B cell (primary cell): ENCODE results near the gene AGAP1. TPM values are rescaled to one million over a fixed set of nuclear protein-coding genes. Genes with fewer than 3 reads are reported as not detected.

ENCODE experiments used
- ATAC-seq: fragments of 200-7000 bp; cut with Tn5 transposase; one replicate; pipeline ENCODE4 v1.10.0; 2021; ENCODE audit warnings: low read depth, mild to moderate bottlenecking, moderate number of reproducible peaks, moderate library complexity
- CTCF ChIA-PET: fragments of 350-600 bp; sonication (Branson Sonifier 250); formaldehyde crosslinking; loops from one replicate; lab custom pipeline; 2021; ENCODE audit warnings: antibody characterized with exemption, inconsistent platforms; lab: Charles Lee
- POLR2A ChIA-PET: fragments of 350-600 bp; sonication (Branson Sonifier 250); formaldehyde crosslinking; loops from one replicate; lab custom pipeline; 2021; ENCODE audit warnings: antibody characterized with exemption; lab: Charles Lee
- DNase-seq: peaks from one replicate; pipeline ENCODE4 v3.0.0; 2013
- H2AFZ ChIP-seq: 2 replicates; pipeline ENCODE4 v1.6.1; 2012; ENCODE audit warnings: mild to moderate bottlenecking, low read depth, low read length; ENCODE audit not compliant: insufficient read depth, poor library complexity, severe bottlenecking
- H3K27ac ChIP-seq, 2 donors: 1 replicate in 1 of 2; 2 replicates in 1 of 2; pipeline ENCODE4 v1.5.1; 2012 to 2013; ENCODE audit warnings: low read length in 2 of 2, mild to moderate bottlenecking in 2 of 2, moderate library complexity in 1 of 2
- H3K27me3 ChIP-seq, 4 experiments: fragments of 200-600 bp in 1 of 4; sonication (generic) in 1 of 4; replicated peaks in 1 of 4; 1 replicate in 2 of 4; 2 replicates in 2 of 4; pipeline versions ENCODE4 v1.6.1 to v1.7.0; 2013 to 2016; ENCODE audit warnings: low read length in 3 of 4, mild to moderate bottlenecking in 2 of 4, mixed read lengths in 1 of 4, moderate library complexity in 1 of 4; ENCODE audit not compliant: insufficient read depth in 4 of 4, control insufficient read depth in 3 of 4; ENCODE audit errors: control extremely low read depth in 1 of 4
- H3K36me3 ChIP-seq, 2 experiments: replicated peaks in 1 of 2; 1 replicate in 1 of 2; 2 replicates in 1 of 2; pipeline versions ENCODE4 v1.6.1 to v1.7.1; 2013; ENCODE audit warnings: low read length in 1 of 2; ENCODE audit not compliant: insufficient read depth in 2 of 2, control insufficient read depth in 1 of 2; ENCODE audit errors: control extremely low read depth in 1 of 2, extremely low read depth in 1 of 2
- H3K4me1 ChIP-seq, 2 donors: fragments of 200-600 bp in 1 of 2; sonication (generic) in 1 of 2; 1 replicate in 1 of 2; 2 replicates in 1 of 2; pipeline versions ENCODE4 v1.5.1 to v1.6.1; 2013 to 2017; ENCODE audit warnings: low read length in 2 of 2; ENCODE audit not compliant: control insufficient read depth in 2 of 2, insufficient read depth in 2 of 2
- H3K4me2 ChIP-seq: replicated peaks from 2 replicates; pipeline ENCODE3; 2012; ENCODE audit warnings: mild to moderate bottlenecking, low read depth, low read length; ENCODE audit not compliant: poor library complexity, severe bottlenecking
- H3K4me3 ChIP-seq, 5 experiments: fragments of 200-600 bp in 1 of 5; sonication (generic) in 1 of 5; 1 replicate in 3 of 5; 2 replicates in 2 of 5; pipeline versions ENCODE4 v1.5.1 to v1.7.0; 2011 to 2016; ENCODE audit warnings: low read length in 4 of 5, mild to moderate bottlenecking in 4 of 5, low read depth in 2 of 5, control low read depth in 1 of 5, moderate library complexity in 1 of 5; ENCODE audit not compliant: insufficient read depth in 1 of 5; ENCODE audit errors: control extremely low read depth in 1 of 5, extremely low read depth in 1 of 5
- H3K79me2 ChIP-seq: fragments of 200-600 bp; sonication (generic); one replicate; pipeline ENCODE4 v1.6.0; 2016; ENCODE audit warnings: low read length; ENCODE audit not compliant: control insufficient read depth, insufficient read depth
- H3K9ac ChIP-seq: fragments of 200-600 bp; sonication (generic); 2 replicates; pipeline ENCODE4 v1.6.1; 2017; ENCODE audit warnings: mild to moderate bottlenecking, low read length, moderate library complexity
- H3K9me3 ChIP-seq, 3 donors: one replicate each; pipeline versions ENCODE4 v1.6.1 to v1.7.1; 2013; ENCODE audit warnings: low read length in 2 of 3; ENCODE audit not compliant: control insufficient read depth in 2 of 3, insufficient read depth in 1 of 3; ENCODE audit errors: control extremely low read depth in 1 of 3
- H4K20me1 ChIP-seq: 2 replicates; pipeline ENCODE4 v1.6.0; 2012; ENCODE audit warnings: mild to moderate bottlenecking, low read length; ENCODE audit not compliant: insufficient read depth, control insufficient read depth, poor library complexity, severe bottlenecking
- H3K27ac Mint-ChIP-seq: one replicate; pipeline ENCODE4 v1.8.0; 2021; ENCODE audit warnings: mixed read lengths
- H3K27me3 Mint-ChIP-seq: one replicate; pipeline ENCODE4 v1.8.0; 2021; ENCODE audit warnings: mixed read lengths
- H3K4me1 Mint-ChIP-seq: one replicate; pipeline ENCODE4 v1.8.0; 2021; ENCODE audit warnings: mixed read lengths
- H3K4me3 Mint-ChIP-seq: one replicate; pipeline ENCODE4 v1.8.0; 2021; ENCODE audit warnings: mixed read lengths
- H3K9me3 Mint-ChIP-seq: one replicate; pipeline ENCODE4 v1.8.0; 2022; ENCODE audit warnings: mixed read lengths; ENCODE audit not compliant: insufficient read depth
- CTCF ChIP-seq: fragments of 200-600 bp; IDR thresholded peaks from one replicate; pipeline ENCODE4 v1.8.0; 2022; ENCODE audit warnings: antibody characterized with exemption, mild to moderate bottlenecking
- EZH2 ChIP-seq: IDR thresholded peaks from 2 replicates; pipeline ENCODE4 v1.6.1; 2012; ENCODE audit warnings: borderline replicate concordance, low read depth, mild to moderate bottlenecking, moderate library complexity, low read length; ENCODE audit not compliant: insufficient read depth, poor library complexity, severe bottlenecking
- WGBS: methylation state at CpG from one replicate; pipeline ENCODE4 v1.1.5; 2013; ENCODE audit warnings: missing lambda C conversion rate; ENCODE audit not compliant: insufficient coverage; 5-methylcytosine and 5-hydroxymethylcytosine counted together
- intact Hi-C: fragments of 100-400 bp; cut with micrococcal nuclease; formaldehyde crosslinking; loops from one replicate; pipeline ENCODE4 v1.10.0; 2022
- polyA plus RNA-seq: library from polyadenylated mRNA; depleted of rRNA; stranded (reverse); fragments of >200 nt; gene quantifications from 2 replicates; pipeline ENCODE4 v1.2.3, GENCODE V29; 2012
- total RNA-seq, 2 donors: library from RNA; stranded (reverse); fragments of 120-200 nt in 1 of 2; gene quantifications; 1 replicate in 1 of 2; 2 replicates in 1 of 2; pipeline versions ENCODE4 v1.2.3 to v1.2.4, GENCODE V29; 2013 to 2022

AGAP1 gene
- total and polyA plus RNA-seq, 2 donors (not counting 1 experiment from before 2014, with no cell fraction given): 0.01 TPM; not detected in 1

GRCh38 chr2:236112466-236112865 lies 618.6 kb downstream of the AGAP1 start:
- no peaks in the 10 kb centered on the region for H3K9me3 Mint-ChIP-seq
- POLR2A ChIA-PET: no interaction called here
- no peaks in the 10 kb centered on the region for H3K4me1 Mint-ChIP-seq
- peaks cover 0 to 30% (median 0%) of the 10 kb centered on the region in 3 donors for H3K9me3 ChIP-seq
- DNase-seq (no peak), ATAC-seq (no peak)
- H3K27me3 Mint-ChIP-seq: peaks cover 10% of the 10 kb centered on the region
- CTCF ChIA-PET: no interaction called here
- 87% methylated on average over 14 of the region's 14 CpGs for WGBS
- no peak overlapping the region for H3K27ac ChIP-seq
- H3K4me2 ChIP-seq: no peak overlapping the region
- TF ChIP-seq CTCF (no peak), EZH2 (no peak)
- no peak overlapping the region for H3K4me3 ChIP-seq
- no peaks in the 10 kb centered on the region for H3K79me2 ChIP-seq
- H2AFZ ChIP-seq: no peak overlapping the region
- no peak overlapping the region for H3K27ac Mint-ChIP-seq
- no peak overlapping the region for H3K9ac ChIP-seq
- no peak overlapping the region for H3K4me3 Mint-ChIP-seq
- no peaks in the 10 kb centered on the region for H3K36me3 ChIP-seq
- H3K4me1 ChIP-seq: no peaks in the 10 kb centered on the region
- H4K20me1 ChIP-seq: no peaks in the 10 kb centered on the region
- peaks cover 0 to 4% (median 0%) of the 10 kb centered on the region in 4 experiments for H3K27me3 ChIP-seq
- intact Hi-C loops: no loop called here

GRCh38 chr2:236113425-236113824 lies 619.6 kb downstream of the AGAP1 start:
- peaks cover 8% of the 10 kb centered on the region for H3K27me3 Mint-ChIP-seq
- ATAC-seq (no peak), DNase-seq (no peak)
- ChIA-PET CTCF (no interaction called here), POLR2A (no interaction called here)
- Histone ChIP-seq H3K27ac (no peak overlapping the region), H3K9ac (no peak overlapping the region), H3K4me3 (no peak overlapping the region), H3K79me2 (no peaks in the 10 kb centered on the region), H2AFZ (no peak overlapping the region), H3K4me2 (no peak overlapping the region), H4K20me1 (no peaks in the 10 kb centered on the region), H3K4me1 (no peaks in the 10 kb centered on the region), H3K27me3 (peaks cover 0 to 4% (median 0%) of the 10 kb centered on the region in 4 experiments), H3K36me3 (no peaks in the 10 kb centered on the region), H3K9me3 (peaks cover 0 to 28% (median 0%) of the 10 kb centered on the region in 3 donors)
- H3K27ac Mint-ChIP-seq: no peak overlapping the region
- H3K4me1 Mint-ChIP-seq: no peaks in the 10 kb centered on the region
- no peak overlapping the region for H3K4me3 Mint-ChIP-seq
- WGBS: 97% methylated on average over 6 of the region's 8 CpGs
- no peaks in the 10 kb centered on the region for H3K9me3 Mint-ChIP-seq
- intact Hi-C loops: no loop called here
- TF ChIP-seq EZH2 (no peak), CTCF (no peak)
